Peyer's patch (tissue), 4 donors: ENCODE data around the gene SORL1.

Experiments used
- POLR2A ChIP-seq, 2 donors: fragments of 450-650 bp; IDR thresholded peaks; one replicate each; pipeline ENCODE4 v1.5.1; 2017; ENCODE audit warnings: antibody characterized with exemption in 2 of 2, mild to moderate bottlenecking in 2 of 2, moderate library complexity in 2 of 2
- TF ChIP-seq, protein P1 (sequence below), 6 experiments: fragments of 450-650 bp in 4 of 6; fragments of 200-600 bp in 2 of 6; sonication (generic) in 1 of 6; IDR thresholded peaks; one replicate each; pipeline ENCODE4 v1.5.1; 2017 to 2019; ENCODE audit warnings: antibody characterized with exemption in 6 of 6, mild to moderate bottlenecking in 3 of 6, moderate library complexity in 1 of 6

DNA sequence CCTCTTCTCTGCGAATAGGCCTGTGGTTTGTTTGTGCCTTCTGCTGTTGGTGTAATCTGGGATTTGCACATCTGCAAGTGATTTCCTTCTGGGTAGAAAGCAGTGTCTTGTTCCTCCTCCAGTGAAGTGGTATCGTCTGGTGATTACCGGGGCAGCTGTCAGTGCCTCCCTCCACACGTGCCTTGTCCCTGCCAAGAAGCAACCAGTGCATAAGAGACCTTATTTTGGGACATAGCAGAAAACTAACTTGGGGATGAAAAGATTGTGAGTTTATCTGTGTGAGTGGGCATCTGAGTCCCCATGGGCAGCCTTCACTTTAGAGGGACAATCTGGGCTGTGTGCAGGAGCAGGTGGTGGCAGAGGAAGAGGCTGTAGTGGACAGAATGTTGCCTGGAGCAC lies 72.1 kb downstream of the SORL1 start:
- TF ChIP-seq, protein P1, sequence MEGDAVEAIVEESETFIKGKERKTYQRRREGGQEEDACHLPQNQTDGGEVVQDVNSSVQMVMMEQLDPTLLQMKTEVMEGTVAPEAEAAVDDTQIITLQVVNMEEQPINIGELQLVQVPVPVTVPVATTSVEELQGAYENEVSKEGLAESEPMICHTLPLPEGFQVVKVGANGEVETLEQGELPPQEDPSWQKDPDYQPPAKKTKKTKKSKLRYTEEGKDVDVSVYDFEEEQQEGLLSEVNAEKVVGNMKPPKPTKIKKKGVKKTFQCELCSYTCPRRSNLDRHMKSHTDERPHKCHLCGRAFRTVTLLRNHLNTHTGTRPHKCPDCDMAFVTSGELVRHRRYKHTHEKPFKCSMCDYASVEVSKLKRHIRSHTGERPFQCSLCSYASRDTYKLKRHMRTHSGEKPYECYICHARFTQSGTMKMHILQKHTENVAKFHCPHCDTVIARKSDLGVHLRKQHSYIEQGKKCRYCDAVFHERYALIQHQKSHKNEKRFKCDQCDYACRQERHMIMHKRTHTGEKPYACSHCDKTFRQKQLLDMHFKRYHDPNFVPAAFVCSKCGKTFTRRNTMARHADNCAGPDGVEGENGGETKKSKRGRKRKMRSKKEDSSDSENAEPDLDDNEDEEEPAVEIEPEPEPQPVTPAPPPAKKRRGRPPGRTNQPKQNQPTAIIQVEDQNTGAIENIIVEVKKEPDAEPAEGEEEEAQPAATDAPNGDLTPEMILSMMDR (IDR thresholded peaks at IDR 0.05) = no peak
- no peak for TF ChIP-seq POLR2A (IDR thresholded peaks at IDR 0.05)
